ENCODE data around the gene IQCB1.

- TF ChIP-seq CTCF (IDR thresholded peaks at IDR 0.05 in 2 of 3, conservative IDR thresholded peaks at IDR 0.05 in 1 of 3; ENCODE audit: insufficient read depth in 2 of 3, low read depth in 1 of 3, low read length in 3 of 3) (no peak), ZFX (CRISPR knock-in tag; IDR thresholded peaks at IDR 0.05) (no peak), ZBTB7A (IDR thresholded peaks at IDR 0.05; ENCODE audit: borderline replicate concordance, control insufficient read depth, low read depth, low read length) (no peak), RAD21 (CRISPR knock-in tag; conservative IDR thresholded peaks at IDR 0.05 in 1 of 2, IDR thresholded peaks at IDR 0.05 in 1 of 2) (no peak), ATF7 (IDR thresholded peaks at IDR 0.05) (no peak)
Observed at GRCh38 chr3:121723485-121723884, 111.4 kb downstream of the IQCB1 start.

All from K562 (cell line).